ENCODE data around the gene ZG16.
"Not testable (repeated sequence)": the region's sequence is repeated elsewhere in the genome, so short reads cannot be mapped to it uniquely, and the experiment has no call there.

The ZG16 gene

DNA sequence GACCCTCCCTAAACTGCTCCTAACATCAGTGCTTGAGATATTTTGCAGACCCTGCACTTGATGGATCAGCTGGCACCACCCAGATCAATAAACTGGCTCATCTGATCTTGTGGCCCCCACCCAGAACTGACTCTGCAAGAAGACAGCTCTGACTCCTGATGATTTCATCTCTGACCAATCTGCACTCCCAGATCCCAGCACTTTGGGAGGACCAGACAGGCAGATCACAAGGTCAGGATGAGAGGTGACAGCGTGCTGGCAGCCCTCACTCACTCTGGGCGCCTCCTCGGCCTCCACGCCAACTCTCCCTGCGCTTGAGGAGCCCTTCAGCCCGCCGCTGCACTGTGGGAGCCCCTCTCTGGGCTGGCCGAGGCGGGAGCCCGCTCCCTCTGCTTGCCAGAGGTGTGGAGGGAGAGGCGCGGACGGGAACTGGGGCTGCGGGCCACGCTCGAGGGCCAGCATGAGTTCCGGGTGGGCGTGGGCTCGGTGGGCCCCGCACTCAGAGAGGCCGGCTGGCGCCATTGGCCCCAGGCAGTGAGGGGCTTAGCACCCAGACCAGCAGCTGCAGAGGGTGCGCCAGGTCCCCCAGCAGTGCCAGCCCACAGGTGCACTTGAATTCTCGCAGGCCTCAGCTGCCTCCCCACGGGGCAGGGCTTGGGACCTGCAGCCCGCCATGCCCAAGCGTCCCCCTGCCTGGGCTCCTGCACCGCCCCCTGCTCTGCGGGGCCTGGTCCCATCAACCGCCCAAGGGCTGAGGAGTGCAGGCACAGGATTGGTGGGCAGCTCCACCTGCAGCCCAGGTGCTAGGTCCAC, 29.9 kb upstream of the ZG16 start:
- in situ Hi-C loops (cut with MboI; ENCODE audit: low sequenced_read_pairs) = no loop called here

DNA sequence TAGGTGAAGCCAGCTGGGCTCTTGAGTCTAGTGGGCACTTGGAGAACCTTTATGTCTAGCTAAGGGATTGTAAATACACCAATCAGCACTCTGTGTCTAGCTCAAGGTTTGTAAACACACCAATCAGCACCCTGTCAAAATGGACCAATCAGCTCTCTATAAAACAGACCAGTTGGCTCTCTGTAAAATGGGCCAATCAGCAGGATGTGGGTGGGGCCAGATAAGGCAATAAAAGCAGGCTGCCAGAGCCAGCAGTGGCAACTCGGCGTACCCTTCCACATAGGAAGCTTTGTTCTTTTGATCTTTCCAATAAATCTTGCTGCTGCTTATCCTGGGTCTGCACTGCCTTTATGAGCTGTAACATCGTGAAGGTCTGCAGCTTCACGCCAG, 29.3 kb upstream of the ZG16 start:
- in situ Hi-C loops (cut with MboI; ENCODE audit: low sequenced_read_pairs) = not testable (repeated sequence)

DNA sequence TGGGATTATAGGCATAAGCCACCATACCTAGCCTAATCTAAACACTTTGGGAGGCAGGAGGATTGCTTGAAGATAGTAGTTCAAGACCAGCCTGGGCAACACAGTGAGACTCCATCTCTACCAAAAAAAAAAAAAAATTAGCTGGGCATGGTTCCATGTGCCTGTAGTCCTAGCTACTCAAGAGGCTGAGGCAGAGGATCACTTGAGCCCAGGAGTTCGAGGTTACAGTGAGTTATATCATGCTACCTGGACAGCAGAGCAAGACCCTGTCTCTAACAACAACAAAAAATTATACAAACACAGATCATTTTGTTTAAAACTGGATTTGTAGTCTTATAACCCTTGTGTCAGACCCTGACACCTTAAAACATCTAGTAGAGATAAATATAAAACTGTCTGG, 24.5 kb upstream of the ZG16 start:
- in situ Hi-C loops (cut with MboI; ENCODE audit: low sequenced_read_pairs) = no loop called here

DNA sequence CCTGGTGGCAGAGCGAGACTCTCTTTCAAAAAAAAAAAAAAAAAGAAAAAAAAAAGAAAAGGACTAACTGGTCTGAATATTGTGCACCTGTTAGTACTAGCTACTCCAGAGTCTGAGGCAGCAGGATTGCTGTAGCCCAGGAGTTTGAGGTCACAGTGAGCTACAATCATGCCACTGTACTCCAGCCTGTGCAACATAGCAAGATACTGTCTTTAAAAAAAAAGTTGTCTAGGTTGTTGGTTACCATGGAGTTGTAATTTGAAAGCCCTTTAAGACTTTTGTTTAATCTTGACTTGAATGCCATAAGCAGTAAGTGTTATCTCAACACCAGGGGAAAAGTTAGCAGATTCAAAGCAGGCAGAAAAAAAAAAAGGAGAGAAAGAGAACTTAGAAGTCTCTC, 21.4 kb upstream of the ZG16 start:
- in situ Hi-C loops (cut with MboI; ENCODE audit: low sequenced_read_pairs) = no loop called here

DNA sequence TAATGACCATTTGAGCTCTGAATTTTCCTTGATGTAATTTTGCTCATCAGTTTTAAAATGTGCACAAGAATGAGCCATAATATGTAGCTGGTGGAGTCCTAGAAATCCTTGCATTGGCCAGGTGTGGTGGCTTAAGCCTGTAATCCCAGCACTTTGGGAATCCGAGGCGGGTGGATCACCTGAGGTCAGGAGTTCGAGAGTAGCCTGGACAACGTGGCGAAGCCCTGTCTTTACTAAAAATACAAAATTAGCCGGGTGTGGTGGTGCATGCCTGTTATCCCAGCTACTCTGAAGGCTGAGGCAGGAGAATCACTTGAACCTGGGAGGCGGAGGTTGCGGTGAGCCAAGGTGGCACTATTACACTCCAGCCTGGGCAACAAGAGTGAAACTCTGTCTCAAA, 21.0 kb upstream of the ZG16 start:
- in situ Hi-C loops (cut with MboI; ENCODE audit: low sequenced_read_pairs) = not testable (repeated sequence)

DNA sequence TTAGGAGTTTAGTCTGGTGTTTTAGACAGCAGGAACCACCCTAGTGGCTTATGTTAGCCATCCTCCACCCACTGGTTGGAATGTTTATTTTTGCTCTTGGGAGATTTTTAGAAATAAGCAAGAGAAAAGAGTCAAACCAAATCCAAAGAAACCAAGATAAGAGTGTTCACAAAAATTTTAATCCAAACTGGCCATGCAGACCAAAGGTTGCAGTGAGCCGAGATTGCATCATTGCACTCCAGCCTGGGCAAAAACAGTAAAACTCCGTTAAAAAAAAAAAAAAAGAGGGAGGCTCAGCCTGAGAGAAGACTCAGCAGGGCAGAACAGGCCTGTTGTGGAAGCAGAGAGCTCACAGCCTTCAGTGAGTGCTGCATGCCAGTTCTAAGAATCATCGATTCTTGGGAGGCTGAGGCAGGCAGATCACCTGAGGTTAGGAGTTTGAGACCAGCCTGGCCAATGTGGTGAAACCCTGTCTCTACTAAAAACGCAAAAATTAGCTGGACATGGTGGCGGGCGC, 20.0 kb upstream of the ZG16 start:
- in situ Hi-C loops (cut with MboI; ENCODE audit: low sequenced_read_pairs) = no loop called here

DNA sequence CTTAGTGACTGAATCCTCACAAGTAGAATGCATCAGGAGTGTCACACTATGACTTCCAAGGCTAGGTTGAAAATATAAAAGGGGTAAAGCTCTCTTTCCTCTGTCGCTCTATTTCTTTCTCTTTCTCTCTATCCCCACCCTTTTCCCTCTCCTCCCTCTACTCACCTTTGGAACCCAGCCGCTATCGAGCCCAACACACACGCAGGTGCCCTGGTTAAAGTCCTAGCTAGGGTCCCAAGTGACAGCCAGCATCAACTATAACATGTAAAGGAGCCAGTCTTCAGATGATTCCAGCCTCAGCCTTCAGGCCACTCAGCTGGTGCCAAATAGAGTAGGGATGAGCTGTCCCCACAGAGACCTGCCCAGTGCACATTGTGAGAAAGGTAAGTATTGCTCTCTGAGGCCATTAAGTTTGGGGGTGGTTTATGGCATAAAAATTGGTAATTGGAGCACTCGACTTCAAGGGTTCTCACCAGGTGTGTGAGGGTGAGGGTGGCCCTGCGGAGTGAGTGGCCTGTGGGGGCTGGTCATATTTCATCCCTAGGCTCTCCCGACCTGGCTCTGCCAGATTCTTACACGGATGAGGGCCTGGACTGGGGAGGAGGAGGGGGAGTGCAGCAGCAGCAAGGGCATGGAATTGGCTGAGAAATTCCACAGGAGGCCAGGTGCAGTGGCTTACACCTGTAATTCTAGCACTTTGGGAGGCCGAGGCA, 17.3 kb upstream of the ZG16 start:
- in situ Hi-C loops (cut with MboI; ENCODE audit: low sequenced_read_pairs) = no loop called here

DNA sequence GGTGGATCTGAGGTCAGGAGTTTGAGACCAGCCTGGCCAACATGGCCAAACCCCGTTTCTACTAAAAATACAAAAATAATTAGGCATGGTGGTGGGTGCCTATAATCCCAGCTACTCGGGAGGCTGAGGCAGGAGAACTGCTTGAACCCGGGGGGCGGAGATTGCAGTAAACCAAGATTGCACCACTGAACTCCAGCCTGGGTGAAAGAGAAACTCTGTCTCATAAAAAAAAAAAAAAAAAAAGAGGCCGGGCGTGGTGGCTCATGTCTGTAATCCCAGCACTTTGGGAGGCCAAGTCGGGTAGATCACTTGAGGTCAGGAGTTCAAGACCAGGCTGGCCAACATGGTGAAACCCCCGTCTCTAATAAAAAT, 16.8 kb upstream of the ZG16 start:
- in situ Hi-C loops (cut with MboI; ENCODE audit: low sequenced_read_pairs) = not testable (repeated sequence)

DNA sequence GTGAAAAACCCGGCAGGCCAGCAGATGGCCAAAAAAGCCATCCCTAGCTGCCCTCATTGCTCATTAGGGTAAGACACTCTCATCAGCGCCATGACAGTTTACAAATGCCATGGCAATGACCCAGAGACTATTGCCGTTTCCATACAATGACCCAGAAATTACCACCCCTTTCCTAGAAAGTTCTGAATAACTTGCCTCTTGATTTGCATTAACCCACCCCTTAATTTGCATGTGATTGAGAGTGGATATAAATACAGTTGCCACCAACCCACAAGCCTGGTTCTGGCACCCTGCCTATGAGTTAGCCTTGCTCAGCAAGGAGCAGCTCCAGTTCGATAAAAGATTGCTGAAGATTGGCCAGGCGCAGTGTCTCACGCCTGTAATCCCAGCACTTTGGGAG, 16.2 kb upstream of the ZG16 start:
- in situ Hi-C loops (cut with MboI; ENCODE audit: low sequenced_read_pairs) = no loop called here

DNA sequence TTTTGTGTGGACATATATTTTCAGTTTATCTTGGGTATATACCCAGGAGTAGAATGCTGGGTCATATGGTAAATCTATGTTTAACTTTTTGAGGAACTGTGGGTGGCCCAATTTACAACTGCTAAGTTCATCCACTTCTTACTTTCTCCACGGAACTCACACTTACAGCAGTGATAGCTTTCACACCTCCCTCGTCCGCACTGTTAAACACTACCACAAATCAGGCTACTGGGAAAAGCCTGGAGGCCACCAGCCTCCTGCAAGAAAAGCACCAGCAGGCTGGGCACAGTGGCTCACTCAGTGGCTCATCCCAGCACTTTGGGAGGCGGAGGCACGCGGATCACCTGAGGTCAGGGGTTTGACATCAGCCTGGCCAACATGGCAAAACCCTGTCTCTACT, 14.7 kb upstream of the ZG16 start:
- in situ Hi-C loops (cut with MboI; ENCODE audit: low sequenced_read_pairs) = no loop called here

DNA sequence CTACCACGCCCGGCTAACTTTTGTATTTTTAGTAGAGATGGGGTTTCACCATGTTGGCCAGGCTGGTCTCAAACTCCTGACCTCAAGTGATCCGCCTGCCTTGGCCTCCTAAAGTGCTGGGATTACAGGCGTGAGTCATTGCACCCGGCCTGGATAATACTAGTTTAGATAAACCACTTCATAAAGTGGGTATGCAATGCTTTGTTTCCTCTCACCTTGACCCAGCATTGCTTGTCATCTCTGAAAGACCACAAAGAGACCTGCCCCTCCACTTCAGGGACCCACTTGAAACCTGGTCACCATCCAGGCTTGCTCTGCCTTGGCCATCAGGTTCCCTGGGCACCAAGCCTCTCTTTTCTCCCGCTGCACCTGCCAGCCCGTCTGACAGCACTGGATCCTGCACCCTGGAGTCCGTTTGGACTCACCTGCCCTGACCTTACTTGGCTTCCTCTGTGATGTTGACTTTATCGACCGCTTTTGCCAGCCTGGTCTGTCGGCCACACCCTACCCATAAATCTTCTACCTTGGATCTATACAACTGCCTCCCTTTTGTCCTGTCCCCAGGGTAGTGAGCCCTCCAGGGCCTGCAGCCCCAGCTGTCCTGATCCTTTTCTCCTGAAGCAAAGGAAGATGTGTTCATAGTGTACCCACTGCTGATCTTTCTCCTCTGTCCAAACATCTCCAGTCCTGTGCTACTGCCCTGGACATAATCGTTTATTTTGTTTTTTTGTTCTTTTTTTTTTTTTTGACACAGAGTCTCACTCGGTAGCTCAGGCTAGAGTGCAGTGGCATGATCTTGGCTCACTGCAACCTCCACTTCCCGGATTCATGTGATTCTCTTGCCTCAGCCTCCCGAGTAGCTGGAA, 12.7 kb upstream of the ZG16 start:
- in situ Hi-C loops (cut with MboI; ENCODE audit: low sequenced_read_pairs) = no loop called here

DNA sequence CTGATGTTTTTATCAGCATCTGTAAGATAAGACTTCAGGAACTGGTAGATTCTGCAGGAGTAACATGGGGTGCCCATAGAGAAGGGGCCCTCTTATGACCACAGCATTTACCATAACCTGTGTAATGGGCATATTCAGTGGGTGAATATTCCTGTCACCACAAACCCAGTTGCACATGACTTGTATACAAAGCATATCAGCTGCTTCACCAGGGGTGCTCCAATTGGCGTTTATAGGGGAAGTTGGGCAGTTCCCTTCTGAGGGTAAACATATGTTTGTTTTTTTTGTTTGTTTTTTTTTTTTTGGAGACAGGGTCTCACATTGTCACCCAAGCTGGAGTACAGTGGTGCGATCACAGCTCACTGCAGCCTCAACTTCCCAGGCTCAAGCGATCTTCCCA, 11.5 kb upstream of the ZG16 start:
- in situ Hi-C loops (cut with MboI; ENCODE audit: low sequenced_read_pairs) = no loop called here

DNA sequence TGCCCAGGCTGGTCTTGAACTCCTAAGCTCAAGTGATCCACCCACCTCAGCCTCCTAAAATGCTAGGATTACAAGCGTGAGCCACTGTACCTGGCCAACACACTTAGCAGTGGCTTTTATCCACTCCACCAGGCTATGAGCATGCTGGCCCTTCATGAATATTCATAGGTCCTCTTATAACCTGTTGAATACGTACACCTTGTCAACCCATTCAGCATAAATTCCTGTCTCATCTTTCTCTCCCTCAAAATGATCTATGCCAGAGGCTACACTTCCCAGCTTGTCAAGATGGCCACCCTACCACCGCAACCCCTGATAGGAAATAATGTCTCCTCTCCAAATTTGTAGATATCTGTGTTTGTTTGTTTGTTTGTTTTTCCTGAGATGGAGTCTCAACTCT, 11.0 kb upstream of the ZG16 start:
- in situ Hi-C loops (cut with MboI; ENCODE audit: low sequenced_read_pairs) = no loop called here

DNA sequence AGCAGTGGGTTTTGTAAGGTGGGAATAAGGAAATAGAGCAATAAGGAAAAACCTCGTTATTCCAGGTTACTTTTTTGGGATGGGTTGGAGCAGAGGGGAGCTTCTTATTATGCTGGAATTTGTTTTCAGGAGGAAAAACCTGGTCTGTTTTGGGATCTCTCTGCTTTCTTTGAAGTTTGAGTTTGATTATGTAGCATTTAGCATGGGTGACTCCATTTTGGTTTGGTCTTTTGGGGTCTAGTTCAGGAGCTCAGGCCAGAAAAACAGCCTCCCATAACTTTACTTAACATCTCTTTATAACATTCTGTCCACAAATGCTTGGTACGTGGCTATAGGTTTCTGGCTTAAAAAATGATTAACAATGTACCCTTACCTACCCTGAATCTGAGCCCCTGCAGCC, 8.5 kb upstream of the ZG16 start:
- in situ Hi-C loops (cut with MboI; ENCODE audit: low sequenced_read_pairs) = no loop called here

DNA sequence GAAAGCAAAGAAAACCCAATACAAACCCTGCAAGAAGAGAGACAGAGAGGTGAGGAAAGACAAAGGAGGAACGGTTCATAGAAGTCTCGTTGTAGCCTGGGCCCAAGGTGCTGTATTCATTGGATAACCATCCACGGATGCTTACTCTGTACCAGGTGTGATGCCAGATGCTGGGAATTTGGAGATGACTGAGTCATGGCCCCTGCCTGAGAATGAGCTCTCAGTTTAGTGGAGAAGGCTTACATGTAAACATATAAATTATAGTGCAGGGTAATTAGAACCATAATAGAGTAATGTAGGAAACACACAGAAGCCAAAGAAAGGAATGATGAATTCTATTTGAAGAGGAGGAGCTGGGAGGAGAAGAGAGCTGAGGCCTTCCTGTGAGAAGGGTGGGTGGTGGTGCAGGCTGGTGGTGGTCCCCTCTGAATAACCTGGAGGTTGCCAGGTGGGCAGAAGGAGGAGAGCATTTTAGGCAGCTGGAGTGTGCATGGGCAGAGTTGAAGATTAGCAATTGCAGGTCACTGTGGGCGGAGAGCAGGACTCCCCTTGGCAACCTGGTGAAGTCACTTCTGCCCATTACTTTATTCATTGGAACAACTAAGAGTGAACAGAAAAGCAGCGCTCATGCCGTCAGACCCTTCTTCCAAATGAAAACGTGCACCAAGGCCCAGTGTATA, 7.7 kb upstream of the ZG16 start:
- in situ Hi-C loops (cut with MboI; ENCODE audit: low sequenced_read_pairs) = no loop called here

DNA sequence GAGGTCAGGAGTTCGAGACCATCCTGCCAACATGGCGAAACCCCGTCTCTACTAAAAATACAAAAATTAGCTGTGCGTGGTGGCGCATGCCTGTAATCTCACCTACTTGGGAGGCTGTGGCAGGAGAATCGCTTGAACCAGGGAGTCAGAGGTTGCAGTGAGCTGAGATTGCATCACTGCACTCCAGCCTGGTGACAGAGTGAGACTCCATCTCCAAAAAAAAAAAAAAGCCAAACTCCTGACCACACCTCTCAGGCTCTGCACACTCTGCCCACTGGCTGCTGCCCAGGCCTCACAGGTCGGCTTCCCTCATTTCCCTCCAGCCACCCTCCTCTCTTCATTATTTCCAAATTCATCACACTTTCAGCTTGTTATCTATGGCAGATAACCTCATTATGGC, 5.7 kb upstream of the ZG16 start:
- in situ Hi-C loops (cut with MboI; ENCODE audit: low sequenced_read_pairs) = not testable (repeated sequence)

DNA sequence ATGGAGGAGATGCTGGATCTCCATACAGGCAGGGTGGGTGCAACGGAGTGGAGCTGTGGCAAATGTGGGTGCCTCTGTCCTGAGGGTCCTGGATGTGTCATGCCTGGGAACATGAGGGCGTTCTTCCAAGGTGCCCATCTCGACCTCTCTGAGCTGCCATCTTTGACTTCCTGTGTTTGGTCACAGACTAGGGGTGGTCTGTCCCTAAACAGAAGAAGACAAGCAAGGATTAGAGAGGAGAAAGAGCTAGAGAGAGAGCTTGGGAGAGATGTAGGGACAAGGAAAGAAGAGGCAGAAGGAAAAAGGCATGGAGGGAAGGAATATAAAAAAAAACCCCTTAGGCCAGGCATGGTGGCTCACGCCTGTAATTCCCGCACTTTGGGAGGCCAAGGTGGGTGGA, 3.3 kb upstream of the ZG16 start:
- in situ Hi-C loops (cut with MboI; ENCODE audit: low sequenced_read_pairs) = no loop called here

DNA sequence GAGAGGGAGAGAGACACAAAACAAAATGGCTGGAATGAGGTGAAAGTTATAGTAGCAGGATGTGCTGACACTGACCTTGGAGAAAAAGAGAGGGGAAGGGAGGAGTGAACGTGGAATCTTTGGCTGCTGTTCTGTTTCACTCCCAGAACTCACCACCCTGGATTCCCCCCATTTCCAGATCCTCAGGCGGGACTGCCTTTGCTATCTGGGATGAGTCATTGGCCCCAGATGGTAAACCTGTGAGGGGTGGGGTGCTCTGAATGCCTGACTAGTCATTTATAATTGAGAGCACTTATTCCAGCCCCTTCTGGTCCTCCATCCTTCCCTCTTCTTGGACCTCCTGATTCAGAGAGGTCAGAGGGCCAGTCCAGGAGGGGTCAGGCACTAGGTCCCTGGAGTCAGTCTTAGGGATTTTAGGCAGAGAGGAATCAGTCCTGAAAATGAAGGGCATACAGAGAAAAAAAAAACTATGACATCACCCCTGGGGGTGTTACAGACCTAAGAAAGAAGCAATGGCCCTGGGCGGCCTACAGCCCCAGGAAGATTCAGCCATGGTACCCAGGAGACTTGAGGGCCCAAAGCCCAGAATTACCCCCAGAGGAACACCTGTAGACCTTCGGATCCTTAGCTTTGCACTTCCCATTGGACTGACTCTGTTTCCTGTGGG, 2.2 kb upstream of the ZG16 start:
- in situ Hi-C loops (cut with MboI; ENCODE audit: low sequenced_read_pairs) = no loop called here

DNA sequence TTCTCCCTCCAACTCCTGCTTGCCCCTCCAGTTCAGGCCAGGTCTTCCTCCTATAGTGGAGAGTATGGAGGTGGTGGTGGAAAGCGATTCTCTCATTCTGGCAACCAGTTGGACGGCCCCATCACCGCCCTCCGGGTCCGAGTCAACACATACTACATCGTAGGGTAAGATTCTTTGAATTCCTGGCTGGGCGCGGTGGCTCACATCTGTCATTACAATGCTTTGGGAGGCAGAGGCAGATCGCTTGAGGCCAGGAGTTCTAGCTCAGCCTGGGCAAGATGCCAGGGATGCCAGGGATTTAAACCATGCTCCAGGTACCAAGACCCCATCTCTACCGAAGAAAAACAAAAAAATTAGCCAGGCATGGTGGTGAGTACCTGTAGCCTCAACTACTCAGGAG, 1.4 kb downstream of the ZG16 start:
- in situ Hi-C loops (cut with MboI; ENCODE audit: low sequenced_read_pairs) = no loop called here

Data from HL-60/S4 treated with phorbol 12-myristate 13-acetate at 8.2 ng/mL for 4 days and 3 days (cell line).